ENCODE measurements around the gene HDAC3. TPM values are rescaled to one million over a fixed set of nuclear protein-coding genes. Genes with fewer than 3 reads are reported as not detected.

HDAC3 gene
- total RNA-seq, 1 donor from 2014 or later: 39.7 TPM

DNA sequence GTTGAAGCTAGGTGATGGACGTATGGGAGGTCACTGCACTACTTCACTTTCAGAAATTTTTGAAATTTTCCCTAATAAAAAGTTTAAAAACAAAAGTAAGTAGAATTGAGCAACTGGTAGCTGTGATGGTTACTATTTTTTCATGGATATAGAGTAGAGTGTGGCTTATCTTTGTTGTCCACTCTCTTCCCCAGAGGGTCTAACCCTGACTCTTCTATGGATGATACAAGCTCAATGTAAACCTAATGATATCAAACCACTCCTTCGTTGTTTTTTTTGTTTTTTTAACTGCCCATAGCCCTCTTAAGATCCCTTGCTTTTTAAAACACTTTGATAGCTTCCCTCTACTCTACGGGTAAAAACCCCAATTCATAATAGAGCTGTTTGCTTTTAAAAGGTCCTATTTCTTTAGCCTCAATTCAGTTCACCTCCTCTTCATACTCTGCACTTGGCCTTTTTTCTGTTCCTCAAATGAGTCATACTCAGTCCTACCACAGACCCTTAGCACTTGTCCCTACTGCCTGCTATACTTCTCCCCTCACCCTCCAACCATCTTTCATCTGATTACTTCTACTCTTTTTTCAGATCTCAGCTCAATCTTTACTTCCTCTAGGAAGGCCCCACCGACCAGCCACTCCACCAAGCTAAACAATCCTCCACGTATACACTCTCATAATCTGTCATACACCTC, 2.6 kb downstream of the HDAC3 start:
- Histone ChIP-seq H3K27me3 (ENCODE audit: control insufficient read depth, insufficient read depth, low read length) (no peaks in the 10 kb centered on the region), H3K36me3 (ENCODE audit: control insufficient read depth, insufficient read depth, low read length) (no peaks in the 10 kb centered on the region), H3K4me3 (ENCODE audit: low read depth, low read length) (no peak overlapping the region)
- TF ChIP-seq, protein P1, sequence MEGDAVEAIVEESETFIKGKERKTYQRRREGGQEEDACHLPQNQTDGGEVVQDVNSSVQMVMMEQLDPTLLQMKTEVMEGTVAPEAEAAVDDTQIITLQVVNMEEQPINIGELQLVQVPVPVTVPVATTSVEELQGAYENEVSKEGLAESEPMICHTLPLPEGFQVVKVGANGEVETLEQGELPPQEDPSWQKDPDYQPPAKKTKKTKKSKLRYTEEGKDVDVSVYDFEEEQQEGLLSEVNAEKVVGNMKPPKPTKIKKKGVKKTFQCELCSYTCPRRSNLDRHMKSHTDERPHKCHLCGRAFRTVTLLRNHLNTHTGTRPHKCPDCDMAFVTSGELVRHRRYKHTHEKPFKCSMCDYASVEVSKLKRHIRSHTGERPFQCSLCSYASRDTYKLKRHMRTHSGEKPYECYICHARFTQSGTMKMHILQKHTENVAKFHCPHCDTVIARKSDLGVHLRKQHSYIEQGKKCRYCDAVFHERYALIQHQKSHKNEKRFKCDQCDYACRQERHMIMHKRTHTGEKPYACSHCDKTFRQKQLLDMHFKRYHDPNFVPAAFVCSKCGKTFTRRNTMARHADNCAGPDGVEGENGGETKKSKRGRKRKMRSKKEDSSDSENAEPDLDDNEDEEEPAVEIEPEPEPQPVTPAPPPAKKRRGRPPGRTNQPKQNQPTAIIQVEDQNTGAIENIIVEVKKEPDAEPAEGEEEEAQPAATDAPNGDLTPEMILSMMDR (IDR thresholded peaks at IDR 0.05; ENCODE audit: insufficient read depth, low read length, poor library complexity, severe bottlenecking): no peak
- DNase-seq (ENCODE audit: low read depth): no peak

DNA sequence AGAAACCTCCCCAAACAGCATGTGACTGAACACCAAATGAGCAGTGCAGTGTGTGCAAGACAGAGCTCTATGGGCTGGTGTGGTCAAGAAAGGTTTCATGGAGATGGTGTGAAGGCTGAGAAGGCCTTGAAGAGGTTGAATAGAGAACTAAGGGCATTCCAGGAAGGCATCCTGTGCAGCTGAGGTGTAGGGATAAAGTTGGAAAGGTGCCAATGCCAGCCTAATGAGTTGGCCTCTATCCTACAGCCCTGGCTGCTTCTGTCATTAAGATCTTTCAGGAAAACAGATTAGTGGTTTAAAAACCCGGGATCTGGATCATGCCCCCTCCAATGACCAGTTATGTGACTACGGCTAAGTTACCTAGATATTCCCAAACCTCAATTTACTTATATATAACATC, 4.0 kb downstream of the HDAC3 start:
- DNase-seq (ENCODE audit: low read depth): no peak
- H3K36me3 ChIP-seq (ENCODE audit: control insufficient read depth, insufficient read depth, low read length): no peaks in the 10 kb centered on the region
- TF ChIP-seq, protein P1 (IDR thresholded peaks at IDR 0.05; ENCODE audit: insufficient read depth, low read length, poor library complexity, severe bottlenecking): no peak
- H3K27me3 ChIP-seq (ENCODE audit: control insufficient read depth, insufficient read depth, low read length): no peaks in the 10 kb centered on the region
- no peak overlapping the region for H3K4me3 ChIP-seq (ENCODE audit: low read depth, low read length)

DNA sequence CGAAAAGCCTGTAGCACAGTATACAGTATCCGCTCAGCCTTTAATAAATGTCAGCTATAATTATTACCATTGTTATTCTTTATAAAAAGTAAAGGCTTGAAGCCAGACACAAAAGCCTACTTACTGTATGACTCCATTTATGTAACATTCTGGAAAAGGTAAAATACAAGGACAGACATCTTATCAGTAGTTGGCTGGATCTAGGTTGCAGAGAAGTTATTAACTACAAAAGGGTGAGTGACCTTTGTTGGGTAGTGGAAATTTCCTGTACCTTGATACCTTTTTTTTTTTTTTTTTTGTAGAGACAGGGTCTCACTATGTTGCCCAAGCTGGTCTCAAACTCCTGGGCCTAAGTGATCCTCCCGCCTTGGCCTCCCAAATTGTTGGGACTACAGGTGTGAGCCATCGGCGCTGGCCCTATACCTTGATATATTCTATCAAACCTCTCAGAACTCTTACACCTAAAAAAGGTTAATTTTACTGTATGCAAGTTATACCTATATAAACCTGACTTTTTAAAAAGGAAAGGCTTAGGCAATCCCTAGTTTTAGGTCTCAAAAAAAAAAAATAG, 6.0 kb downstream of the HDAC3 start:
- no peak for DNase-seq (ENCODE audit: low read depth)
- no peaks in the 10 kb centered on the region for H3K36me3 ChIP-seq (ENCODE audit: control insufficient read depth, insufficient read depth, low read length)
- TF ChIP-seq, protein P1 (IDR thresholded peaks at IDR 0.05; ENCODE audit: insufficient read depth, low read length, poor library complexity, severe bottlenecking): no peak

DNA sequence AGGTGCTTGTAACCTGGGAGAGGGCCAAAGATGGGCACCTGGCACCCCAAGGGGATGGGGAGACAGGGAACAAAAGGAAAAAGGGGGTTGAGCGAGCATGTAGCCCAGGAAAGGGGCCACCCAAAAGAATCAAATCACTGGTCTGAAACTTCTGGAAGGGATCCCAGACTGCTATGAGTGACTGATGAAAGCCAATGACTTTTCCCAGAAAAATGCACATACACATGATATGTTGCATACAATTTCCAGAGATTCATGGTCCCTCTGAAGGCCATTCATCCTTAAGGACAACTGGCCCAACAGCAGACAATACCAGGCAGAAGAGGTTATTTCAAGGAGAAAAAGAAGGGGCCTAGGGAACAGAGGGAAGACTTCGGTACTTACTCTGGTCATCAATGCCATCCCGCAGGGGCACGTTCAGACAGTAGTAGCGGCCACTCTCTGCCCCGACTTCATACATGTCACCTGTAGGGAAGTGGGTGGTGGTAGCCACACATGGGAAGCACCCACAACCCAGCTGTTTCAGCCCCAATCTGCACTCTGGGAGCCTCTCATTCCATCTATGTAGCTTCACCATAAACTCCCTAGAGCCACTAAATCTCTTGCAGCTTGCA, 8.4 kb downstream of the HDAC3 start:
- Histone ChIP-seq H3K27me3 (ENCODE audit: control insufficient read depth, insufficient read depth, low read length) (no peaks in the 10 kb centered on the region), H3K4me3 (ENCODE audit: low read depth, low read length) (no peak overlapping the region), H3K36me3 (ENCODE audit: control insufficient read depth, insufficient read depth, low read length) (no peaks in the 10 kb centered on the region)
- DNase-seq (ENCODE audit: low read depth): no peak
- TF ChIP-seq, protein P1 (IDR thresholded peaks at IDR 0.05; ENCODE audit: insufficient read depth, low read length, poor library complexity, severe bottlenecking): no peak

More for the DNA sequence above, 6.0 kb downstream of the HDAC3 start:
- Histone ChIP-seq H3K27me3 (ENCODE audit: control insufficient read depth, insufficient read depth, low read length) (no peaks in the 10 kb centered on the region), H3K4me3 (ENCODE audit: low read depth, low read length) (no peak overlapping the region)

DNA sequence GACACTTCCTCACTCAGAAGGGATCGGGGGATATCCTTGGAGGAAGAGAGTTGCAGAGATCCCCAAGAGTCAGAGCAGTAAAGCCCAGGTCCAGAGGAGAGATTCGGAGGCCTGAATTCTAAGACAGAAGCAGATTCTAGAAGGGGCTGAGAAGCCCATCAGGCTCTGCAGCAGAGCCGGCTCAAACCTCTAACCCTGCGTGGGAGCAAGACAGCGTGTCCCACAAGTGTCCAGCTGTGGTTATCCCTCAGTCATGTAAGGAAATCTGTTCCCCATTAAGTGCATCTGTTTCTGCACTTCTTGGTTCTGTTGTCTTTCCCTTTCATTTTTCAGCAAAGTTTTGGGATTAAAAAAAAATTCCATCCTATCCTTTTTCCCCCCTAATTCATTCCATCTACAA, 13.0 kb downstream of the HDAC3 start:
- Histone ChIP-seq H3K27me3 (ENCODE audit: control insufficient read depth, insufficient read depth, low read length) (no peaks in the 10 kb centered on the region), H3K36me3 (ENCODE audit: control insufficient read depth, insufficient read depth, low read length) (peaks cover 2% of the 10 kb centered on the region), H3K4me3 (ENCODE audit: low read depth, low read length) (no peak overlapping the region)
- TF ChIP-seq, protein P1 (IDR thresholded peaks at IDR 0.05; ENCODE audit: insufficient read depth, low read length, poor library complexity, severe bottlenecking): no peak
- no peak for DNase-seq (ENCODE audit: low read depth)

All from kidney epithelial cell (primary cell).